Brain microvascular endothelial cell (primary cell): ENCODE data around the gene RUNX1.

ENCODE experiments used
- DNase-seq: peaks from one replicate; pipeline ENCODE4 v3.0.0-alpha.2; 2020
- H3K27ac ChIP-seq: fragments of 250-450 bp; sonication (Bioruptor Pico); 2 replicates; pipeline ENCODE4 v1.5.1; 2020; ENCODE audit warnings: mild to moderate bottlenecking, moderate library complexity
- H3K27me3 ChIP-seq: fragments of 250-450 bp; sonication (Bioruptor Pico); replicated peaks from 2 replicates; pipeline ENCODE4 v1.5.1; 2020; ENCODE audit warnings: mild to moderate bottlenecking
- H3K36me3 ChIP-seq: fragments of 250-450 bp; sonication (Bioruptor Pico); replicated peaks from 2 replicates; pipeline ENCODE4 v1.5.1; 2020; ENCODE audit warnings: mild to moderate bottlenecking
- H3K4me3 ChIP-seq: 2 replicates; pipeline ENCODE4 v1.5.1; 2011; ENCODE audit warnings: low read depth, mild to moderate bottlenecking, control low read depth, low read length, moderate library complexity
- CTCF ChIP-seq: IDR thresholded peaks from 2 replicates; pipeline ENCODE4 v1.5.1; 2011; ENCODE audit warnings: low read depth, mild to moderate bottlenecking, moderate library complexity, low read length, control low read depth, inconsistent platforms; ENCODE audit errors: missing control alignments
- in situ Hi-C: cut with HindIII; loops from 2 replicates; pipeline ENCODE4 v1.10.0; 2017; ENCODE audit warnings: low sequenced_read_pairs, low pct_ligation_motif_present

The RUNX1 gene

GRCh38 chr21:34818662-34819158 is 230.4 kb downstream of the RUNX1 start:
- Histone ChIP-seq H3K4me3 (no peak overlapping the region), H3K27me3 (no peaks in the 10 kb centered on the region), H3K36me3 (peaks cover 39% of the 10 kb centered on the region), H3K27ac (no peak overlapping the region)
- TF ChIP-seq CTCF: no peak
- in situ Hi-C loops: no loop called here
- DNase-seq: no peak

- in situ Hi-C loops: no loop called here
- Histone ChIP-seq H3K4me3 (no peak overlapping the region), H3K36me3 (peaks cover 36% of the 10 kb centered on the region), H3K27ac (no peak overlapping the region), H3K27me3 (no peaks in the 10 kb centered on the region)
- TF ChIP-seq CTCF: no peak
- DNase-seq: no peak
Observed at GRCh38 chr21:34817821-34818661, 231.1 kb downstream of the RUNX1 start.

GRCh38 chr21:34815831-34816705 is 233.0 kb downstream of the RUNX1 start:
- TF ChIP-seq CTCF: no peak
- Histone ChIP-seq H3K27me3 (no peaks in the 10 kb centered on the region), H3K27ac (no peak overlapping the region), H3K36me3 (peaks cover 27% of the 10 kb centered on the region), H3K4me3 (no peak overlapping the region)
- in situ Hi-C loops: no loop called here
- DNase-seq: no peak

GRCh38 chr21:34814529-34814951 is 234.6 kb downstream of the RUNX1 start:
- Histone ChIP-seq H3K27me3 (no peaks in the 10 kb centered on the region), H3K4me3 (no peak overlapping the region), H3K36me3 (peaks cover 26% of the 10 kb centered on the region), H3K27ac (peak overlapping the region; percentile 88)
- no peak for TF ChIP-seq CTCF
- in situ Hi-C loops: no loop called here
- no peak for DNase-seq

- in situ Hi-C loops: no loop called here
- no peak for TF ChIP-seq CTCF
- DNase-seq: peak; percentile 72
- H3K36me3 ChIP-seq: peaks cover 24% of the 10 kb centered on the region
- H3K27ac ChIP-seq: peak overlapping the region; percentile 88
- H3K4me3 ChIP-seq: no peak overlapping the region
- no peaks in the 10 kb centered on the region for H3K27me3 ChIP-seq
Observed at GRCh38 chr21:34813266-34813894, 235.7 kb downstream of the RUNX1 start.
